Measurements from ENCODE around the gene NPHS2. TPM values are rescaled to one million over a fixed set of nuclear protein-coding genes. Genes with fewer than 3 reads are reported as not detected.

The NPHS2 gene
- polyA plus RNA-seq, 1 donor from 2014 or later: not detected

GRCh38 chr1:179509384-179509783 lies 66.4 kb downstream of the NPHS2 start:
- no peaks in the 10 kb centered on the region for H3K27me3 ChIP-seq (ENCODE audit: insufficient read depth, low read depth, low read length)
- no peaks in the 10 kb centered on the region for H3K9me2 ChIP-seq (ENCODE audit: insufficient read depth, low read length)
- no peaks in the 10 kb centered on the region for H3K9me3 ChIP-seq (ENCODE audit: low read length)
- H3K79me2 ChIP-seq (replicated peaks; ENCODE audit: insufficient read depth, low read length): no peaks in the 10 kb centered on the region
- no peak overlapping the region for H3K9ac ChIP-seq (ENCODE audit: low read length)
- H3K36me3 ChIP-seq (ENCODE audit: insufficient read depth, low read length): no peaks in the 10 kb centered on the region
- no peak overlapping the region for H3K4me3 ChIP-seq (ENCODE audit: low read length)
- H4K20me1 ChIP-seq (ENCODE audit: insufficient read depth): no peaks in the 10 kb centered on the region
- no peaks in the 10 kb centered on the region for H3F3A ChIP-seq (ENCODE audit: insufficient read depth, low read length, poor library complexity, severe bottlenecking)
- no peak overlapping the region for H2AFZ ChIP-seq (ENCODE audit: low read depth, low read length)
- no peak for TF ChIP-seq CTCF (IDR thresholded peaks at IDR 0.05; ENCODE audit: poor library complexity, severe bottlenecking)
- TF ChIP-seq RAD21 (conservative IDR thresholded peaks at IDR 0.05): no peak
- TF ChIP-seq REST (IDR thresholded peaks at IDR 0.05; ENCODE audit: borderline replicate concordance): no peak
- no peak for TF ChIP-seq TAF1 (IDR thresholded peaks at IDR 0.05; ENCODE audit: low read depth)
- TF ChIP-seq MXI1 (conservative IDR thresholded peaks at IDR 0.05; ENCODE audit: poor library complexity, severe bottlenecking): no peak
- no peak for TF ChIP-seq SMC3 (conservative IDR thresholded peaks at IDR 0.05; ENCODE audit: poor library complexity)
- TF ChIP-seq POLR2AphosphoS5 (IDR thresholded peaks at IDR 0.05): no peak
- TF ChIP-seq EZH2 (IDR thresholded peaks at IDR 0.05; ENCODE audit: borderline replicate concordance, insufficient read depth, low read length, poor library complexity, severe bottlenecking): no peak
- TF ChIP-seq EP300 (conservative IDR thresholded peaks at IDR 0.05; ENCODE audit: poor library complexity, severe bottlenecking): no peak
- no peak overlapping the region for H3K27ac ChIP-seq (ENCODE audit: low read length)
- H3K4me2 ChIP-seq (ENCODE audit: low read length): no peak overlapping the region

GRCh38 chr1:179506199-179506598 lies 69.5 kb downstream of the NPHS2 start:
- TF ChIP-seq RAD21 (conservative IDR thresholded peaks at IDR 0.05): no peak
- H3K9me3 ChIP-seq (ENCODE audit: low read length): no peaks in the 10 kb centered on the region
- no peak overlapping the region for H3K27ac ChIP-seq (ENCODE audit: low read length)
- no peak overlapping the region for H3K4me3 ChIP-seq (ENCODE audit: low read length)
- no peaks in the 10 kb centered on the region for H3K27me3 ChIP-seq (ENCODE audit: insufficient read depth, low read depth, low read length)
- H3F3A ChIP-seq (ENCODE audit: insufficient read depth, low read length, poor library complexity, severe bottlenecking): no peaks in the 10 kb centered on the region
- H3K79me2 ChIP-seq (replicated peaks; ENCODE audit: insufficient read depth, low read length): no peaks in the 10 kb centered on the region
- H3K9me2 ChIP-seq (ENCODE audit: insufficient read depth, low read length): no peaks in the 10 kb centered on the region
- no peak overlapping the region for H3K4me2 ChIP-seq (ENCODE audit: low read length)
- no peak overlapping the region for H2AFZ ChIP-seq (ENCODE audit: low read depth, low read length)
- no peak overlapping the region for H3K9ac ChIP-seq (ENCODE audit: low read length)
- H4K20me1 ChIP-seq (ENCODE audit: insufficient read depth): no peaks in the 10 kb centered on the region
- H3K36me3 ChIP-seq (ENCODE audit: insufficient read depth, low read length): no peaks in the 10 kb centered on the region

Small RNA genes lying within 50 kb of the gene (small RNA-seq; reads per million reads assigned to genes)
- gene RNU5F-2P: 0 to 0.33 (median 0) reads per million in 3 experiments

Other genes starting within 250 kb of the NPHS2 start
- gene AXDND1, start 210.0 kb downstream of the NPHS2 start, polyA plus RNA-seq: 1.1 and 1.6 TPM in 2 replicates
- not detected in 2 replicates for gene TDRD5, start 15.9 kb upstream of the NPHS2 start, polyA plus RNA-seq
- 0.14 and 0.21 TPM in 2 replicates for gene FAM163A, start 167.3 kb upstream of the NPHS2 start, polyA plus RNA-seq

Data from neural cell (in vitro differentiated cells).